Epidermal melanocyte (primary cell): ENCODE measurements around the gene TP53I3.
"Not testable (repeated sequence)": the region's sequence is repeated elsewhere in the genome, so short reads cannot be mapped to it uniquely, and the experiment has no call there.

Experiments
- DNase-seq: peaks from one replicate; pipeline ENCODE4 v3.0.0; 2011; ENCODE audit warnings: low spot score; ENCODE audit not compliant: insufficient read length

The TP53I3 gene, protein sequence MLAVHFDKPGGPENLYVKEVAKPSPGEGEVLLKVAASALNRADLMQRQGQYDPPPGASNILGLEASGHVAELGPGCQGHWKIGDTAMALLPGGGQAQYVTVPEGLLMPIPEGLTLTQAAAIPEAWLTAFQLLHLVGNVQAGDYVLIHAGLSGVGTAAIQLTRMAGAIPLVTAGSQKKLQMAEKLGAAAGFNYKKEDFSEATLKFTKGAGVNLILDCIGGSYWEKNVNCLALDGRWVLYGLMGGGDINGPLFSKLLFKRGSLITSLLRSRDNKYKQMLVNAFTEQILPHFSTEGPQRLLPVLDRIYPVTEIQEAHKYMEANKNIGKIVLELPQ

DNA sequence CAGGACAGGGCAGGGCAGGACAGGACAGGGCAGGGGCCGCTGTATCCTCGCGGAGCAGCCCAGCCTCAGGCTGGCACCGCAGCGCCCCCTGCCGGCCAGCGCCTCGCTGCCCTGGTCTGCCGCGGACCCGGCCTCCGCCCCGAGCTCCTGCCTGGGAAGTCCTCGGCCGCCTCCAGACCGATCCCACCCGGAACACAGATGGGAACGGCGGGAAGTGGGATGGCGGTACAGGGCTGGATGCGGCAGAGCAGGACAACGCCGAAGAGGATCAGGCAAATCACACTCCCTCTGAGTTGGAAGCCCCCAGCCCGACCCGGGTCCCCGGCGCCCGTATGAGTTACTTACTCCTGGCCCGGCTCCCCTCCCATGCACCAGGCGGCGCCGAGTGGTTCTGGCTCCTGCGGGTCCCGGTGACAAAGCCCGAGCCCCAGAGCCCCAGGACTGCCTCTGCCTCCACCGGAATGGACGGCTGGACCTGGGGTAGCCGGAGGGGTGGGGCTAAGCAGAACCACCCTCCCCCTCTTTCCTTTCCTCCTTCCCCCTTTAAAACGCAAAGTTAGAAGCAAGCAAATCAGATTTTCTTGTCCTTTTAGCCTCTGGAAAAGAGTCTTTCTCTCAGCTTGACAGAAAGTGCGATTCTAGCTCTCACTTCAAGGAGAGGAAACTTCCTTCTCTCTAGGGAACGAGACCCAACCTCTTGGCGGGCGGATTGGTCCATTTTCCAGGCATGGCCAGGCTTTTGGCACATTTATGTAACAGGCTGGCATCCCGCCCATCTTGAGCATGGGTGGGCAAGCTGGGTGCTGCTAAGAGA is at the start of gene TP53I3:
Gene TP53I3, minus strand, starts transcription at position 449 of the 814 bp plus-strand sequence. CDS start 508 bp downstream, outside the sequence.
- DNase-seq, result peak; percentile 74

DNA sequence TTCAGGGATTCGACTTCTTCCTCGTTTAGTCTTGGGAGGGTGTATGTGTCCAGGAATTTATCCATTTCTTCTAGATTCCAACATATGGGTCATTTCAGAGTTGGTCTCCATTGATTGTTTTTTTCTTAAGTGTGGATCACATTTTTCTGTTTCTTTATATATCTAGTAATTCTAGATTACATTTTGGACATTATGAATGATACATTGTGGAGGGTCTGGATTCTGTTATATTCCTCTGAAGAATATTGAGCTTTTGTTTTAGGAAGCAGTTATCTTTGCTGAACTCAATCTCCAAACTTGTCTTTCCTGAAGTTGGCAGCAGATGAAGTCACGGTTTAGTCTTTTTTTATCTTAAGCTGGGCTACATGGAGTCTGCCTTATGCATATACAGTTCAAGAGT is 47.9 kb upstream of the TP53I3 start:
- DNase-seq, result no peak

DNA sequence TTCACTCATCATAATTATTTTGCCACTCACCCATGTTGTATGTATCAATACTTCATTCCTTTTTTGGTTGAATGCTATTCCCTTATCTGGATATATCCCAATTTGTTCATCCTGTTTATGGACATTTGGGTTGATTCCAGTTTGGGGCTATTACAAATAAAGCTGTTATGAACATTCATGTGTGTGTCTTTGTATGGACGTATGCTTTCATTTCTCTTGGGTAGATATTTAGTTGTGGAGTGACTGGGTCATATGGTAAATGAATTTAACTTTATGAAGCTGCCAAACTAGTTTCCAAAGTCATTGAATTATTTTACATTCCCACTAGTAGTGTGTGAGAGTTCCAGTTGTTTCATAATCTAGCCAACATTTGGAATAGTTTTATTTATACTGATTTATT is 41.3 kb upstream of the TP53I3 start:
- DNase-seq, result no peak

DNA sequence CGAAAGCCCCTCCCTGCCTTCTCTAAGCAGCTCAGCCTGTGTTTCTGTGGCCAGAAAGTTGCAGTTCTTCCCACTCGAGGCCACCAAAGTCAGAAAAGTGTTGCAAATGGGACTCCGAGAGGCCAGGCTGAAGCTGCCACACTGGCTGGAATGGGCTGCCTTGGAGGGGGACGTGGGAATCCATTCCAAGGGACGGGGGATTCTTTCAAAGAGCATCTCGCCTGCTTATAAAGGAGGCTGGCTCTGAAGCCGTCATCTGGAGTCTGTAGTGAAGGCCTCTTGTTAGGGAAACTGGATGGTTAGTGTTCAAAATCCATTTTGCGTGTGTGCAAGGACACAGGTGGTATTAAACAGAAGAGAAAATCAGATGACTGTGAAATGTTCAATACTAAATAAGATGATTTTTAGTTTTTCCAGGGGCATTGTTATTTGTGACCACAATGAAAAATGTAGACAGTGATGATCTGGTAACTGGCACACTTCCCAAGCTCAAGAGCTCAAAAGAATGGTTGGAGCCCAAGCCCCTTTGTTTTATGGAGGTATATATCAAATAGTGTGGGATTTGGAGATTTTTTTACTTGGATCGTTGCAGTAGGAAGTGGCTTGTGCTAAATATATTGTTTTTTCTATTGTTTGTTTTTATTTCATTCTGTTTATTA is 39.4 kb upstream of the TP53I3 start:
- DNase-seq, result peak; percentile 28

DNA sequence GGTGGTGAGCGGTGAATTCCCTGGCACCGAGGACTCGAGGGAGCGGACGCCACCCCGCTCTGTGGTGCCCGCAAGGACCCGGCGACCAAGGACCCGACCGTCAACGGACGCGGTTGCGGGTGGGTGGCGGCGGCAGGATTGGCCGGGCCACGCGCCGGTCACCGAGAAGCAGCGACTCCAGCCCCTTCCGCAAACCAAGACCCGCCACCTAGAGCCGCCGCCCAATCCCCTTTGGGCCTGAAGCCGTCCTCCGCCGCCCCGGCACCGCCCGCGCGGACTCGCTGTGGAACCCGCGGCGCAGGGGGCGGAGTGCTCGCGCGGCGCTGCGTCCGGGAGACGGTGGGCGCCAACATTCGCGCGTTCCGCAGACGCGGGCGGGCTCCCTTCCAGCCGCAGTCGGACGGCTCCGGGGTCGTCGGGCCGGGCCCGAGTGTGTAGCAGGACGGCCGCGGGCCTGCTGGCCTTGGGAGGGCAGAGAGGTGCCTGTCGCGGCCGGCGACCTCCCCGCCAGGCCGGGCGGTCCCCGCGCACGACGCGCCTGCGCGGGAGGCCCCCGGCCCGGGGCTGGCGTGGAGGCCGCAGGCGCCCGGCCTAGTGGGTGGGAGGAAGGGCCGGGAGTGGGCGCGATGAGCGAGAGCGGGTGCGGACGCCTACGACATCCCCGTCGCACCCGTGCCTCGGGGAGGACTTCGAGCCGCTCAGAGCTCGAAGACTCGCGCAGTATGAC is 38.7 kb upstream of the TP53I3 start, which contains the start of the genes FAM228B and PFN4:
Gene FAM228B, plus strand, starts transcription at position 275 of the 727 bp plus-strand sequence. CDS start 893 bp downstream, outside the sequence.
Gene PFN4, minus strand, starts transcription at position 140 of the 727 bp plus-strand sequence. CDS start 799 bp downstream, outside the sequence.
- peak; percentile 66 for DNase-seq

DNA sequence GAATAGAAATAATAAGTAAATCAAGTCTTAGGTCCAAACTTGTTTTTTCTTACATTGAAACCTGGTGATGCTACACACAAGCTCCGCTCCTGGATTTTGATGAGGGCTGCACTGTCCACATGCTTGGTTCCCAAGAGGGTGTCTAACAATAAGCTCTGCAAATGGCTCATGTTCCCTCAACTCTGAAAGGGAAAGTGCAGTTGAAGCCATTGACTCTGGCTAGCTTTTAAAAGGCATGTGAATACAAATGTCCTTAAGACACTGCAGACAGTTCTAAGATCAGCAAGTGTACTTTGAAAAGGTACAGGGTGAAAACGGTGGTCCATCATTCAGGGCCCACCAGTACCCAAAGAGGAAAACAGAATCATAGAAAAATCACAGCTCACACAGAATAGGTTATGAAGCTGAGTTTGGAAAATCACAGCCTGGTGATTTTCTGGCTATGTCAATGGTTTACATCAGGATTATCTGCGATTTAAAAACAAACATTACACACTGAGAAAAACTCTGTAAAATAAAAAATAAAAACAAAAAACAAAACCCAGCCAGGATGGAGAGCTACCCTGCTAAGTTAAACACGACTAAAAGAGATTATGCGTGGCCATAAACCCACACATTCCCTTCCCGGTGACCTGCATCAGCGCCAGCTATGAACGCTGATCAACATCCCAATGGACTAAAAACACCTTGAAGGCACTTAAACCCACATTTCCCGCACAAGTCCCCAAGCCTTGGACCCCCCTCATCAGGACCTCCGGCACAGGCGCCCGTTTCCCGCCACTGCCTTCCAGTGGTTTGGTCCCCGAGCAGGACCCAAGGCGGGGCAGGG is 37.9 kb upstream of the TP53I3 start:
- no peak for DNase-seq

DNA sequence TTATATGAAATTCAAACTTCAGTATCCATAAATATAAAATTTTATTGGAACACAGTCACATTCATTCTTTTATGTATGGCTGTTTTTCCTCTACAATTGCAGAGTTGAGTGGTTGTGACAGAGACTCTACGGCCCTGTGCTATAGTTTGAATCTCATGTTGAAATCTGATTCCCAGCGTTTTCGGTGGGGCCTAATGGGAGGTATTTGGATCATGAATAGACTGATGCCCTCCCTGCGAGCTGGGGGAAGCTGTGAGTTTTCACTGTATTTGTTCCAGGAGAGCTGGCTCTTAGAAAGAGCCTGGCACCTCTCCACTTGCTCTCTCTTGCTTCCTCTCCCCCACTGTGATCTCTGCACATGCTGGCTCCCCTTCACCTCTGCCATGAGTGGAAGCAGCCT is 36.8 kb upstream of the TP53I3 start:
- no peak for DNase-seq

DNA sequence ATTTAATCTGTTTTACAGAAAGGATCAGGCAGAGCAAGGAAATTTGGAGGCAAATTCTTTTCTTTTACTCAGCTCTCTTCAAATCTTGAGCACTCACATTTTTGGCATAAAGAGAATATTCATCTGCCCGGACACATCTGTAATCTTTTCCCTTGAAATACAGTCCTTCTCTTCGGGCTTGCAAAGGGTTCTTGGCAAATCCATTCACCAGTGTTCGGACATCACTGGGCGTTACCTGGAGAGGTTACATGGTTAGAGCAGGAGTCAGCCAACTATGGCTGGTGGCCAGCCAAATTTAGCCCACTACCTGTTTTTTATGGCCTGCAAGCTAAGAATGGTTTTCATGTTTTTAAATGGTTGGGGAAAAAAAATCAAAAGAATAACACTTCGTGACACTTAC is 36.4 kb upstream of the TP53I3 start:
- no peak for DNase-seq

DNA sequence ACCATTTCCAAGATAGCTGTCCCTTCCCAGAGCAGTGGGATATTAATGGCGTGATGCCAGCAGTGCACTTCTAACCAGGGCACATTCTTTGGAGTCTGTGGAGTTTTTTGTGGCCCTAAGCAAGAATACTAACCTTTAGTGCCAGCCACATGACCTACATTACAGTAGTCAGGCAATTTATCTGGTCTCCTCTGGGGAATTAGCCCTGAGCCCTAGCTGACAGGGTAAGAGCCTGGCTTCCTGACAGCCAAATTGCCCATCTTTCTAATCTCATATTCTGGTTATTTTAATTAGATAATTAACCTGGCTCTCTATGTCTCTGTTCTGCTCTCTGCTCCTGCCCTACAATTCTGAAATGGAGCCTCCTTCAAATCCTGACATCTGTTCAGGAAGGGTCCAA is 33.3 kb upstream of the TP53I3 start:
- no peak for DNase-seq

DNA sequence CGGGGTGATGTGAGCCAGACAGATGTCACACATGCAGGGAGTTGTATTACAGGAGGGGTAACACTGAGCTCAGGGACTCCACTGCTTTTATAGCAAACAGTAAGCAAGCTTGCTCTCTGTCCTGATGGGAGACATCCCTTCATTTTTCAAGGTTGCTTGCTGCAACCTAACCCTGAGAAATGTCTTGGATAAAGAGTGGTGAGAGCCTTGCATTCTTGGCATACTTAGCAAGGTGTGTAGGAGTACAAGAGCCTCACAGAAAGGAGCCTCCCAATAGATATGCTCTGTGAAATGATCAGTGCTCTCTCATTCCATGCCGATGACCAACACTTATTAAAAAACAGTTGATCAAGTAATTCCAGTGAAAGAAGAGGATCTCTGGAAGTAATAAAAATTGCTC is 30.4 kb upstream of the TP53I3 start:
- no peak for DNase-seq

DNA sequence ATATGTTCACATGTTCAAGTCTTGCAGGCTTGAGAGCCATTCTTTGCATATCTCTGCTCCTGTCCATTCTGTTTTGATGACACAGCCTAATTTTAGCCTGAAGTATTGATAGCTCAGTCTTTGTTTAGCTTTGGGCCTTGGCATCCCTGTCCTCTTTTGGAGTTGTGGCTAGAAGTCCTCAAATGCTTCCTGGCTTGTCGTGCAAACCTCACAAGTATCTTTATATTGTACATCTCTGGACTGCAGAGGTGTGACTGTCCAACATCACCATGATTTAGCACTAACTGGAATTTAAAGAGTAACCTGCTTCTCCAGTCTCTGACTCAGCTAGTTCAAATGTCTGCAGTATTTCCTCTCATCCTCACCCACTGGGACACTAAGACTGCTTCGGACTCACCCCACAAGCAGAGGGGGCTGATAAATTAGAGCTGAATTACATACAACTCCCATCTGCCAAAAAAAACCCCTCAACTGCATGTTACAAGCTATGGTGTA is 26.8 kb upstream of the TP53I3 start:
- DNase-seq, result no peak

DNA sequence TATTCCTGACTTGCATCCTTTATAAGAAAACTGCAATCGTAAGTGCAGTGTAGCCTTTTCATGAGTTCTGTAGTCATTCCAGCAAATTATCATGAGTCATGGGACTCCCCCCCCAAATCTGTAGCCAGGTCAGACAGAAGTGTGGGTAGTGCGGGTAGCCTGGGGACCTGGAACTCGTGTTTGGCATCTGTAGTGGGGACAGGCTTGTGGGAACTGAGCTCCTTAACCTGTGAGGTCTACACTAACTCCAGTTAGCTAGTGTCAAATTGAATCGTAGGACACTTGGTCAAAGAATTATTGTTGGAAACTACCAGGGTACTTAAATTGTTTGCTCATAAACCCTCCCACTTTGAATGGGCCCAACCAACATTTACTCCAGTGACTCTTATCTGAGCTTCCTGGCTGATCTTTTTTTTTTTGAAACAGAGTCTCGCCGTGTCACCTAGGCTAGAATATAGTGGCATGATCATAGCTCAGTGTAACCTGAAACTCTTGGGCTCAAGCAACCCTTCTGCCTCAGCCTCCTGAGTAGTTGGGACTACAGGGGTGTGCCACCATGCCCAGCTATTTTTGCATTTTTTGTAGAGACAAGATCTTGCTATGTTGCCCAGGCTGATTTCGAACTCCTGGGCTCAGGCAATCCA is 26.1 kb upstream of the TP53I3 start:
- DNase-seq, result no peak

DNA sequence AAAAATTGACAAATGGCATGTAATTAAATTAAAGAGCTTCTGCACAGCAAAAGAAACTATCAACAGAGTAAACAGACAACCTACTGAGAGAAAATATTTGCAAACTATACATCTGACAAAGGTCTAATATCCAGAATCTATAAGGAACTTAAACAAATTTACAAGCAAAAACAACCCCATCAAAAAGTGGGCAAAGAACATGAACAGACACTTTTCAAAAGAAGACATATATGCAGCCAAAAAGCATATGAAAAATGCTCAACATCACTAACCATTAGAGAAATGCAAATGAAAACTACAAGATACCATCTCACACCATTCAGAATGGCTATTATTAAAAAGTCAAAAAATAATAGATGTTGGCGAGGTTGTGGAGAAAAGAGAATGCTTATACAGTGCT is 24.8 kb upstream of the TP53I3 start:
- DNase-seq, result not testable (repeated sequence)

DNA sequence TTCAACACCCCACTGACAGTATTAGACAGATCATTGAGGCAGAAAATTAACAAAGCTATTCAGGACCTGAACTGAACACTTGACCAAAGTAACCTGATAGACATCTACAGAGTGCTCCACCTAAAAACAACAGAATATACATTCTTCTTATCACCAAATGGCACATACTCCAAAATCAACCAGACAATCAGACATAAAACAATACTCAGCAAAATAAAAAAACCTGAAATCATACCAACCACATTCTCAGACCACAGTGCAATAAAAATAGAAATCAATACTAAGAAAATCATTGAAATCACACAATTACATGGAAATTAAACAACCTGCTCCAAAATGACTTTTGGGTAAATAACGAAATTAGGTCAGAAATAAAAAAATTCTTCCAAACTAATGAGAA is 22.7 kb upstream of the TP53I3 start:
- no peak for DNase-seq

DNA sequence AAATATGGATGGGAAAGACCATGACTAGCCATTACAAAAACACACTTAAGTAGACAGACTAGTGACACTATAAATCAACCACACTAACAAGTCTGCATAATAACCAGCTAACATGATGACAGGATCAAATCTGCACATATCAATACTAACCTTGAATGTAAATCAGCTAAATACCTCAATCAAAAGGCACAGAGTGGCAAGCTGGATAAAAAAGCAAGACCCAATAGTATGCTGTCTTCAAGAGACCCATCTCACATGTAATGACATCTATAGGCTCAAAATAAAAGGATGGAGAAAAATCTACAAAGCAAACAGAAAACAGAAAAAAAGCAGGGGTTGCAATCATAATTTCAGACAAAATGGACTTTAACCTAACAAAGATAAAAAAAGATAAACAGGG is 22.2 kb upstream of the TP53I3 start:
- DNase-seq, result no peak

DNA sequence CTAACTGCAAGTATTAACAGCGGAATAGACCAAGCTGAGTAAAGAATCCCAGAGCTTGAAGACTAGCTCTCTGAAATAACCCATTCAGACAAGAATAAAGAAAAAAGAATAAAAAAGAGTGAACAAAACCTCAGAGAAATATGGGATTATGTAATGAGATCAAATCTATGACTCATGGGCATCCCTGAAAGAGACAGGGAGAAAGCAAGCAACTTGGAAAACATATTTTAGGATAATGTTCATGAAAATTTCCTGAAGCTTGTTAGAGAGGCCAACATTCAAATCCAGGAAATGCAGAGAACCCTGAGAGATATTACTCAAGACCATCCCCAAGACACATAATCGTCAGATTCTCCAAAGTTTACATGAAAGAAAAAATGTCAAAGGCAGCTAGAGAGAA is 21.2 kb upstream of the TP53I3 start:
- DNase-seq, result no peak

DNA sequence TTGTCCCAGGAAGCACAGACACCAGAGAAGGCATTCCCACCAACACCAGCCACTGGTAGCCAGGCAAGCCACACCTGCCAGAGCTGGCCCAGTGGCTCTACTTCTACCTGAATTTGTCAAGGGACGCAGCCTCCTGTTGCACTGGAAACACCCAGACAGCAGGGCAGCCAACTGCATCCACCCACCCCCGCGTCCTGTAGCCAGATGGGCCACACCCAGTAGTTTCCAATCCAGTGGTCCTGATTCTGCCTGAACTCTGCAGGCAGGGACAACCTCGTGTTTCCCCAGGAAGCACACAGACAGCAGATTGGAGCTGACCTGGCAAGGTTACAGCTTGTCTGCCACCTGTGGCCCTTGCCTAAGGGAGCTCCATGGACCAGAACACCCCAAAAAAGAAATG is 20.3 kb upstream of the TP53I3 start:
- DNase-seq, result no peak

DNA sequence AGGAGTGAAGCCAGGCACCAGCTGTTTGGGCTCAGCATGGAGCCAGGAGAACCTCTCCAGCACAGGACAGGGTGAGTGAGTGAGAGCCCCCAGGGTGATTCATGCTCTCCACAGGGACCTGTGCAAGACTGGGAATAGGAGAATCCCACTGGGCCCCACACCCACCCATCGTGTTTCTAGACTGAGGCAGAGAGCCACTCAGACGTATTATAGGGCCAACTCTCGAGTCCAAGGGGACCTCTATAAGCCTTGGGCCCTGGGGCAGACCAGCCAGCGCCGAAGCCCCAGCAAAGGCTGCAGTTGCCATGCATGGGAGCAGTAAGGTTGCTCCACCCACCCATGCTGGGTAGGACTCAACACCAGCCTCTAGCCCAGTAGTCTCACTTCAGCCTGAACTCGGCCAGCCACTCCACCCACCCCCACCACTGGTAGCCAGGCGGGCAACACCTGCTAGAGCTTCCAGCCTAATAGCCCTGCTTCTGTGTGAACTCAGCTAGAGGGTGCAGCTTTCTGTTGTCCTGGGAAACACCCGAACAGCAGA is 19.5 kb upstream of the TP53I3 start:
- DNase-seq, result no peak

DNA sequence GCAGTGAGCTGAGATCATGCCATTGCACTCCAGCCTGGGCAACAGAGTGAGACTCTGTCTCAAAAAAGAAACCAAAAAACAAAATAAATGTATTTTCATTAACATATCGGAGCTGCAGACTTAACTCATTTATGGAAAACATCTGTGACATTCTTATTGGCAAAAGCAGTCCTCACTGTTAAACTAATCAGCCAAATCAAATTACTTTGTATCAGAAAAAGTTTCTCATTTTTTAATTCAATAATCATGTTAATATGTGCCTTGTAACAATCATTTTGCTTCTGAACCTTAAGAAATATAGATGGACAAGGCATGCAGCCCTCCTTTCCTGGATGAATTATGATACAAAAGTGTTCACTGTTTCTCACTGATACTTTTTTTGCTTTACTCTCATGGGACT is 18.0 kb upstream of the TP53I3 start:
- DNase-seq, result no peak
